ENCODE results near the gene AHNAK. TPM values are rescaled to one million over a fixed set of nuclear protein-coding genes. Genes with fewer than 3 reads are reported as not detected.

The AHNAK gene
- total and polyA plus RNA-seq, 2 of the 8 experiments (the other 6 are each of a cell fraction or from before 2014, with no cell fraction given), result 2.0 to 5.8 TPM

- TF ChIP-seq, protein P1, sequence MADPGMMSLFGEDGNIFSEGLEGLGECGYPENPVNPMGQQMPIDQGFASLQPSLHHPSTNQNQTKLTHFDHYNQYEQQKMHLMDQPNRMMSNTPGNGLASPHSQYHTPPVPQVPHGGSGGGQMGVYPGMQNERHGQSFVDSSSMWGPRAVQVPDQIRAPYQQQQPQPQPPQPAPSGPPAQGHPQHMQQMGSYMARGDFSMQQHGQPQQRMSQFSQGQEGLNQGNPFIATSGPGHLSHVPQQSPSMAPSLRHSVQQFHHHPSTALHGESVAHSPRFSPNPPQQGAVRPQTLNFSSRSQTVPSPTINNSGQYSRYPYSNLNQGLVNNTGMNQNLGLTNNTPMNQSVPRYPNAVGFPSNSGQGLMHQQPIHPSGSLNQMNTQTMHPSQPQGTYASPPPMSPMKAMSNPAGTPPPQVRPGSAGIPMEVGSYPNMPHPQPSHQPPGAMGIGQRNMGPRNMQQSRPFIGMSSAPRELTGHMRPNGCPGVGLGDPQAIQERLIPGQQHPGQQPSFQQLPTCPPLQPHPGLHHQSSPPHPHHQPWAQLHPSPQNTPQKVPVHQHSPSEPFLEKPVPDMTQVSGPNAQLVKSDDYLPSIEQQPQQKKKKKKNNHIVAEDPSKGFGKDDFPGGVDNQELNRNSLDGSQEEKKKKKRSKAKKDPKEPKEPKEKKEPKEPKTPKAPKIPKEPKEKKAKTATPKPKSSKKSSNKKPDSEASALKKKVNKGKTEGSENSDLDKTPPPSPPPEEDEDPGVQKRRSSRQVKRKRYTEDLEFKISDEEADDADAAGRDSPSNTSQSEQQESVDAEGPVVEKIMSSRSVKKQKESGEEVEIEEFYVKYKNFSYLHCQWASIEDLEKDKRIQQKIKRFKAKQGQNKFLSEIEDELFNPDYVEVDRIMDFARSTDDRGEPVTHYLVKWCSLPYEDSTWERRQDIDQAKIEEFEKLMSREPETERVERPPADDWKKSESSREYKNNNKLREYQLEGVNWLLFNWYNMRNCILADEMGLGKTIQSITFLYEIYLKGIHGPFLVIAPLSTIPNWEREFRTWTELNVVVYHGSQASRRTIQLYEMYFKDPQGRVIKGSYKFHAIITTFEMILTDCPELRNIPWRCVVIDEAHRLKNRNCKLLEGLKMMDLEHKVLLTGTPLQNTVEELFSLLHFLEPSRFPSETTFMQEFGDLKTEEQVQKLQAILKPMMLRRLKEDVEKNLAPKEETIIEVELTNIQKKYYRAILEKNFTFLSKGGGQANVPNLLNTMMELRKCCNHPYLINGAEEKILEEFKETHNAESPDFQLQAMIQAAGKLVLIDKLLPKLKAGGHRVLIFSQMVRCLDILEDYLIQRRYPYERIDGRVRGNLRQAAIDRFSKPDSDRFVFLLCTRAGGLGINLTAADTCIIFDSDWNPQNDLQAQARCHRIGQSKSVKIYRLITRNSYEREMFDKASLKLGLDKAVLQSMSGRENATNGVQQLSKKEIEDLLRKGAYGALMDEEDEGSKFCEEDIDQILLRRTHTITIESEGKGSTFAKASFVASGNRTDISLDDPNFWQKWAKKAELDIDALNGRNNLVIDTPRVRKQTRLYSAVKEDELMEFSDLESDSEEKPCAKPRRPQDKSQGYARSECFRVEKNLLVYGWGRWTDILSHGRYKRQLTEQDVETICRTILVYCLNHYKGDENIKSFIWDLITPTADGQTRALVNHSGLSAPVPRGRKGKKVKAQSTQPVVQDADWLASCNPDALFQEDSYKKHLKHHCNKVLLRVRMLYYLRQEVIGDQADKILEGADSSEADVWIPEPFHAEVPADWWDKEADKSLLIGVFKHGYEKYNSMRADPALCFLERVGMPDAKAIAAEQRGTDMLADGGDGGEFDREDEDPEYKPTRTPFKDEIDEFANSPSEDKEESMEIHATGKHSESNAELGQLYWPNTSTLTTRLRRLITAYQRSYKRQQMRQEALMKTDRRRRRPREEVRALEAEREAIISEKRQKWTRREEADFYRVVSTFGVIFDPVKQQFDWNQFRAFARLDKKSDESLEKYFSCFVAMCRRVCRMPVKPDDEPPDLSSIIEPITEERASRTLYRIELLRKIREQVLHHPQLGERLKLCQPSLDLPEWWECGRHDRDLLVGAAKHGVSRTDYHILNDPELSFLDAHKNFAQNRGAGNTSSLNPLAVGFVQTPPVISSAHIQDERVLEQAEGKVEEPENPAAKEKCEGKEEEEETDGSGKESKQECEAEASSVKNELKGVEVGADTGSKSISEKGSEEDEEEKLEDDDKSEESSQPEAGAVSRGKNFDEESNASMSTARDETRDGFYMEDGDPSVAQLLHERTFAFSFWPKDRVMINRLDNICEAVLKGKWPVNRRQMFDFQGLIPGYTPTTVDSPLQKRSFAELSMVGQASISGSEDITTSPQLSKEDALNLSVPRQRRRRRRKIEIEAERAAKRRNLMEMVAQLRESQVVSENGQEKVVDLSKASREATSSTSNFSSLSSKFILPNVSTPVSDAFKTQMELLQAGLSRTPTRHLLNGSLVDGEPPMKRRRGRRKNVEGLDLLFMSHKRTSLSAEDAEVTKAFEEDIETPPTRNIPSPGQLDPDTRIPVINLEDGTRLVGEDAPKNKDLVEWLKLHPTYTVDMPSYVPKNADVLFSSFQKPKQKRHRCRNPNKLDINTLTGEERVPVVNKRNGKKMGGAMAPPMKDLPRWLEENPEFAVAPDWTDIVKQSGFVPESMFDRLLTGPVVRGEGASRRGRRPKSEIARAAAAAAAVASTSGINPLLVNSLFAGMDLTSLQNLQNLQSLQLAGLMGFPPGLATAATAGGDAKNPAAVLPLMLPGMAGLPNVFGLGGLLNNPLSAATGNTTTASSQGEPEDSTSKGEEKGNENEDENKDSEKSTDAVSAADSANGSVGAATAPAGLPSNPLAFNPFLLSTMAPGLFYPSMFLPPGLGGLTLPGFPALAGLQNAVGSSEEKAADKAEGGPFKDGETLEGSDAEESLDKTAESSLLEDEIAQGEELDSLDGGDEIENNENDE (IDR thresholded peaks at IDR 0.05; ENCODE audit: insufficient replicate concordance, low read length), result no peak
- TF ChIP-seq ATF2 (IDR thresholded peaks at IDR 0.05; ENCODE audit: low read length) (no peak), BRCA1 (IDR thresholded peaks at IDR 0.05; ENCODE audit: low read depth, low read length) (no peak), RBBP5 (IDR thresholded peaks at IDR 0.05; ENCODE audit: borderline replicate concordance, low read depth, low read length) (no peak), EZH2 (IDR thresholded peaks at IDR 0.05; ENCODE audit: low read depth, low read length, severe bottlenecking) (no peak), BCL11A (IDR thresholded peaks at IDR 0.05; ENCODE audit: low read depth in 2 of 2, low read length in 2 of 2) (no peak), ASH2L (IDR thresholded peaks at IDR 0.05; ENCODE audit: low read length) (no peak), KDM4A (IDR thresholded peaks at IDR 0.05; ENCODE audit: low read depth, low read length, severe bottlenecking) (no peak), CBX5 (IDR thresholded peaks at IDR 0.05; ENCODE audit: low read depth, low read length) (no peak)
Measured at GRCh38 chr11:62404901-62405300, 141.7 kb downstream of the AHNAK start (continued).
